ENCODE results near the gene OR7D2. TPM values are rescaled to one million over a fixed set of nuclear protein-coding genes. Genes with fewer than 3 reads are reported as not detected.
A peak's percentile ranks its signal among the peaks of the same experiment; 100 is the strongest.

OR7D2 gene
- total RNA-seq, 2 experiments from 2014 or later = 0.11 TPM; not detected in 1

- ChIA-PET CTCF (no interaction called here), POLR2A (no interaction called here)
- Mint-ChIP-seq H3K27ac (no peak overlapping the region), H3K4me3 (no peak overlapping the region), H3K36me3 (ENCODE audit: low read depth) (peaks cover 94% of the 10 kb centered on the region), H3K27me3 (no peaks in the 10 kb centered on the region), H3K9me3 (peaks cover 18% of the 10 kb centered on the region), H3K4me1 (ENCODE audit: low read depth) (peaks cover 70% of the 10 kb centered on the region)
- DNase-seq (peak; percentile 22), ATAC-seq (no peak)
- TF ChIP-seq, protein P1, sequence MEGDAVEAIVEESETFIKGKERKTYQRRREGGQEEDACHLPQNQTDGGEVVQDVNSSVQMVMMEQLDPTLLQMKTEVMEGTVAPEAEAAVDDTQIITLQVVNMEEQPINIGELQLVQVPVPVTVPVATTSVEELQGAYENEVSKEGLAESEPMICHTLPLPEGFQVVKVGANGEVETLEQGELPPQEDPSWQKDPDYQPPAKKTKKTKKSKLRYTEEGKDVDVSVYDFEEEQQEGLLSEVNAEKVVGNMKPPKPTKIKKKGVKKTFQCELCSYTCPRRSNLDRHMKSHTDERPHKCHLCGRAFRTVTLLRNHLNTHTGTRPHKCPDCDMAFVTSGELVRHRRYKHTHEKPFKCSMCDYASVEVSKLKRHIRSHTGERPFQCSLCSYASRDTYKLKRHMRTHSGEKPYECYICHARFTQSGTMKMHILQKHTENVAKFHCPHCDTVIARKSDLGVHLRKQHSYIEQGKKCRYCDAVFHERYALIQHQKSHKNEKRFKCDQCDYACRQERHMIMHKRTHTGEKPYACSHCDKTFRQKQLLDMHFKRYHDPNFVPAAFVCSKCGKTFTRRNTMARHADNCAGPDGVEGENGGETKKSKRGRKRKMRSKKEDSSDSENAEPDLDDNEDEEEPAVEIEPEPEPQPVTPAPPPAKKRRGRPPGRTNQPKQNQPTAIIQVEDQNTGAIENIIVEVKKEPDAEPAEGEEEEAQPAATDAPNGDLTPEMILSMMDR (IDR thresholded peaks at IDR 0.05) = no peak
- intact Hi-C loops (cut with micrococcal nuclease) = no loop called here
Observed at GRCh38 chr19:9151367-9151766, 27.4 kb upstream of the OR7D2 start.

- peaks cover 25% of the 10 kb centered on the region for H3K9me3 Mint-ChIP-seq
- TF ChIP-seq, protein P1 (IDR thresholded peaks at IDR 0.05) = no peak
- peak overlapping the region; percentile 68 for H3K27ac Mint-ChIP-seq
- no peaks in the 10 kb centered on the region for H3K27me3 Mint-ChIP-seq
- ChIA-PET POLR2A (no interaction called here), CTCF (no interaction called here)
- peaks cover 98% of the 10 kb centered on the region for H3K36me3 Mint-ChIP-seq (ENCODE audit: low read depth)
- ATAC-seq (no peak), DNase-seq (no peak)
- intact Hi-C loops (cut with micrococcal nuclease) = no loop called here
- H3K4me3 Mint-ChIP-seq = no peak overlapping the region
- H3K4me1 Mint-ChIP-seq (ENCODE audit: low read depth) = peaks cover 34% of the 10 kb centered on the region
Observed at GRCh38 chr19:9155591-9155990, 23.2 kb upstream of the OR7D2 start.

- Mint-ChIP-seq H3K4me1 (ENCODE audit: low read depth) (peaks cover 28% of the 10 kb centered on the region), H3K36me3 (ENCODE audit: low read depth) (peaks cover 98% of the 10 kb centered on the region), H3K27ac (peak overlapping the region; percentile 21), H3K27me3 (no peaks in the 10 kb centered on the region), H3K4me3 (no peak overlapping the region), H3K9me3 (peaks cover 25% of the 10 kb centered on the region)
- TF ChIP-seq, protein P1 (IDR thresholded peaks at IDR 0.05) = no peak
- ChIA-PET POLR2A (no interaction called here), CTCF (no interaction called here)
- no peak for ATAC-seq
- intact Hi-C loops (cut with micrococcal nuclease) = no loop called here
- no peak for DNase-seq
Observed at GRCh38 chr19:9156304-9156703, 22.5 kb upstream of the OR7D2 start.

GRCh38 chr19:9159891-9160290 lies 18.9 kb upstream of the OR7D2 start:
- ATAC-seq (no peak), DNase-seq (no peak)
- Mint-ChIP-seq H3K4me1 (ENCODE audit: low read depth) (peaks cover 8% of the 10 kb centered on the region), H3K4me3 (no peak overlapping the region), H3K9me3 (peaks cover 22% of the 10 kb centered on the region), H3K36me3 (ENCODE audit: low read depth) (peaks cover 92% of the 10 kb centered on the region), H3K27me3 (no peaks in the 10 kb centered on the region), H3K27ac (no peak overlapping the region)
- TF ChIP-seq, protein P1 (IDR thresholded peaks at IDR 0.05) = no peak
- intact Hi-C loops (cut with micrococcal nuclease) = no loop called here
- ChIA-PET CTCF (no interaction called here), POLR2A (no interaction called here)

GRCh38 chr19:9161427-9161826 lies 17.4 kb upstream of the OR7D2 start:
- ATAC-seq (no peak), DNase-seq (no peak)
- intact Hi-C loops (cut with micrococcal nuclease) = no loop called here
- CTCF ChIA-PET = no interaction called here
- Mint-ChIP-seq H3K4me1 (ENCODE audit: low read depth) (no peaks in the 10 kb centered on the region), H3K27ac (no peak overlapping the region), H3K4me3 (no peak overlapping the region), H3K9me3 (peaks cover 22% of the 10 kb centered on the region), H3K36me3 (ENCODE audit: low read depth) (peaks cover 90% of the 10 kb centered on the region), H3K27me3 (no peaks in the 10 kb centered on the region)
- TF ChIP-seq, protein P1 (IDR thresholded peaks at IDR 0.05) = no peak
- POLR2A ChIA-PET = no interaction called here

Data from activated CD8-positive, alpha-beta T cell treated with anti-CD3 and anti-CD28 coated beads for 36 hours (primary cell).